ENCODE results near the gene HDHD5.
A peak's percentile ranks its signal among the peaks of the same experiment; 100 is the strongest.

HDHD5 gene

DNA sequence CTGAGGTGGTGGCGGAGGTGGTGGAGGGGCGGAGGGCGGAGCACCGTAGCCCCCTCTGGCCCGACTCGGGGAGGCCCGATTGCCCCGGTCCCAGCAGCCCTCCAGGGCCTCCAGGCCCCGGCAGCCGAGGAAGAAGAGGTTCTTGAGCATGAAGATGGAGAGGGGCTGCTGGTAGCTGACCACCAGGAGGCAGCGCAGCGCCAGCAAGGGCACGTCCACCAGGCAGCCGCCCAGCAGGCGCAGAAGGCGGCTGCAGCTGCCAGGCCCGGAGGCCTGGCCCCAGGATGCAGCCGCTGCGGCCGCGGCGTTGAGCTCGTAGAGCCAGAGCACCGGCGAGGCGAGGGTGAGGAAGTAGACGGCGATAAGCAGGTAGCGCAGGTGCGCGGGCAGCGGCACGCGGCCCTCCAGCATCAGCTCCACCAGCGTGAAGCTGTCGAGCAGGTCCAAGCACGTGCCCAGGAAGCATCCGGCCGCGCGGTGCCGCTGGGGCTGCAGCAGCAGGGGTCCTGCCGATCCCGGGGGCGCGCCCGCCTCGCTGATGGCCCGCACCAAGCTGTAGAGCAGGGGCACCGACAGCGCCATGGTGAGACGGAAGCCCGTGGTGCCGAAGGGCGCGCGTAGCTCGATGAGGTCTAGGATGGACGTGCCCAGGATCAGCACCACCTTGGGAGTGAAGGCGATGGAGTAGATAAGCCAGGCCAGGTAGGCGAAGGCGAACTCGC, 39.4 kb downstream of the HDHD5 start:
- no peak for TF ChIP-seq EP300 (IDR thresholded peaks at IDR 0.05; ENCODE audit: borderline replicate concordance)
- TF ChIP-seq EGR1 (IDR thresholded peaks at IDR 0.05), result no peak
- TF ChIP-seq NFIC (IDR thresholded peaks at IDR 0.05), result no peak
- no peak for TF ChIP-seq TAF1 (IDR thresholded peaks at IDR 0.05; ENCODE audit: low read depth)
- no peak for TF ChIP-seq FOXM1 (IDR thresholded peaks at IDR 0.05; ENCODE audit: borderline replicate concordance, low read depth)
- peak; percentile 2; the same call in 1 of the 2 replicates for TF ChIP-seq MAX (IDR thresholded peaks at IDR 0.05)
- no peak for TF ChIP-seq TEAD4 (IDR thresholded peaks at IDR 0.05)

GRCh38 chr22:17118342-17118741, 40.7 kb downstream of the HDHD5 start:
- TF ChIP-seq CREB1 (IDR thresholded peaks at IDR 0.05; ENCODE audit: low read depth) (no peak), CEBPB (IDR thresholded peaks at IDR 0.05) (no peak), EGR1 (IDR thresholded peaks at IDR 0.05) (no peak), TEAD4 (IDR thresholded peaks at IDR 0.05) (no peak), TCF12 (IDR thresholded peaks at IDR 0.05; ENCODE audit: low read depth) (no peak), EP300 (IDR thresholded peaks at IDR 0.05; ENCODE audit: borderline replicate concordance) (no peak)

GRCh38 chr22:17117890-17118289, 41.2 kb downstream of the HDHD5 start:
- TF ChIP-seq, protein P1, sequence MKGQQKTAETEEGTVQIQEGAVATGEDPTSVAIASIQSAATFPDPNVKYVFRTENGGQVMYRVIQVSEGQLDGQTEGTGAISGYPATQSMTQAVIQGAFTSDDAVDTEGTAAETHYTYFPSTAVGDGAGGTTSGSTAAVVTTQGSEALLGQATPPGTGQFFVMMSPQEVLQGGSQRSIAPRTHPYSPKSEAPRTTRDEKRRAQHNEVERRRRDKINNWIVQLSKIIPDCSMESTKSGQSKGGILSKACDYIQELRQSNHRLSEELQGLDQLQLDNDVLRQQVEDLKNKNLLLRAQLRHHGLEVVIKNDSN (IDR thresholded peaks at IDR 0.05), result no peak
- TF ChIP-seq TCF12 (IDR thresholded peaks at IDR 0.05; ENCODE audit: low read depth), result no peak
- TF ChIP-seq CEBPB (IDR thresholded peaks at IDR 0.05), result no peak
- no peak for TF ChIP-seq RAD21 (IDR thresholded peaks at IDR 0.05; ENCODE audit: low read depth)
- TF ChIP-seq ZBTB7A (IDR thresholded peaks at IDR 0.05; ENCODE audit: low read depth), result no peak
- TF ChIP-seq TEAD4 (IDR thresholded peaks at IDR 0.05), result no peak
- TF ChIP-seq MAX (IDR thresholded peaks at IDR 0.05), result no peak
- TF ChIP-seq EGR1 (IDR thresholded peaks at IDR 0.05), result no peak

- TF ChIP-seq ZBTB7A (IDR thresholded peaks at IDR 0.05; ENCODE audit: low read depth) (no peak), YY1 (IDR thresholded peaks at IDR 0.05; ENCODE audit: low read depth) (no peak), TAF1 (IDR thresholded peaks at IDR 0.05; ENCODE audit: low read depth) (no peak), TCF12 (IDR thresholded peaks at IDR 0.05; ENCODE audit: low read depth) (no peak), RAD21 (IDR thresholded peaks at IDR 0.05; ENCODE audit: low read depth) (no peak), TEAD4 (IDR thresholded peaks at IDR 0.05) (no peak), CREB1 (IDR thresholded peaks at IDR 0.05; ENCODE audit: low read depth) (no peak), EP300 (IDR thresholded peaks at IDR 0.05; ENCODE audit: borderline replicate concordance) (no peak), CEBPB (IDR thresholded peaks at IDR 0.05) (no peak), MAX (IDR thresholded peaks at IDR 0.05) (no peak), EGR1 (IDR thresholded peaks at IDR 0.05) (no peak), NFIC (IDR thresholded peaks at IDR 0.05) (no peak), REST (IDR thresholded peaks at IDR 0.05; ENCODE audit: low read depth) (no peak), FOXM1 (IDR thresholded peaks at IDR 0.05; ENCODE audit: borderline replicate concordance, low read depth) (no peak)
- TF ChIP-seq, protein P1 (IDR thresholded peaks at IDR 0.05), result no peak
These were observed 41.7 kb downstream of the HDHD5 start for GRCh38 chr22:17117400-17117799.

- TF ChIP-seq, protein P1 (IDR thresholded peaks at IDR 0.05), result no peak
- TF ChIP-seq TEAD4 (IDR thresholded peaks at IDR 0.05) (no peak), CEBPB (IDR thresholded peaks at IDR 0.05) (no peak), FOXM1 (IDR thresholded peaks at IDR 0.05; ENCODE audit: borderline replicate concordance, low read depth) (no peak), RAD21 (IDR thresholded peaks at IDR 0.05; ENCODE audit: low read depth) (no peak), EGR1 (IDR thresholded peaks at IDR 0.05) (no peak), CREB1 (IDR thresholded peaks at IDR 0.05; ENCODE audit: low read depth) (no peak), YY1 (IDR thresholded peaks at IDR 0.05; ENCODE audit: low read depth) (no peak), TAF1 (IDR thresholded peaks at IDR 0.05; ENCODE audit: low read depth) (no peak), ZBTB7A (IDR thresholded peaks at IDR 0.05; ENCODE audit: low read depth) (no peak), MAX (IDR thresholded peaks at IDR 0.05) (no peak), TCF12 (IDR thresholded peaks at IDR 0.05; ENCODE audit: low read depth) (no peak), EP300 (IDR thresholded peaks at IDR 0.05; ENCODE audit: borderline replicate concordance) (no peak)
These were observed 42.3 kb downstream of the HDHD5 start for GRCh38 chr22:17116572-17117330.

Data from Ishikawa (cell line).